Measurements from ENCODE around the gene BMP6.

Gene BMP6

DNA sequence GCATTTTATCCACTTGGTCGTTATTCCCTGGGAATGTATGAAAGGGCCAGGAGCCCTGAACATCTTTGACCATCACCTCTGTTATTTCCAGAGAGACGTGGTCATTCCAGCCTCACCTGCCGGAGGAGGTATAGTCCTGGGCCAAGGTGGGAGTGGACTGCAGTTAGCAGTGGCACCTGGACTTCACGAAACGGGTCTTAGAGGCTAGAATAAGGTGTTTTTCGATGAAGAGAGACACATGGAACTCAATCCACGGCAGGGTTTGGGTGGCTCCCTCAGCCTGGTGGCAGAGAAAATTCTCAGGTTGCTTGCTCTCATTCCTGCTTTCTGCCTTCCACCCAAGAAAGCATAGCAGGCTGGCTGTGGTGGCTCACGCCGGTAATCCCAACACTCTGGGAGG, 48.0 kb downstream of the BMP6 start:
- CTCF ChIA-PET = no interaction called here
- H3K27ac Mint-ChIP-seq = no peak overlapping the region
- no peak for DNase-seq
- no peaks in the 10 kb centered on the region for H3K36me3 Mint-ChIP-seq
- no peak overlapping the region for H3K4me3 Mint-ChIP-seq
- H3K9me3 Mint-ChIP-seq = no peaks in the 10 kb centered on the region
- peaks cover 7% of the 10 kb centered on the region for H3K27me3 Mint-ChIP-seq
- no peaks in the 10 kb centered on the region for H3K4me1 Mint-ChIP-seq

DNA sequence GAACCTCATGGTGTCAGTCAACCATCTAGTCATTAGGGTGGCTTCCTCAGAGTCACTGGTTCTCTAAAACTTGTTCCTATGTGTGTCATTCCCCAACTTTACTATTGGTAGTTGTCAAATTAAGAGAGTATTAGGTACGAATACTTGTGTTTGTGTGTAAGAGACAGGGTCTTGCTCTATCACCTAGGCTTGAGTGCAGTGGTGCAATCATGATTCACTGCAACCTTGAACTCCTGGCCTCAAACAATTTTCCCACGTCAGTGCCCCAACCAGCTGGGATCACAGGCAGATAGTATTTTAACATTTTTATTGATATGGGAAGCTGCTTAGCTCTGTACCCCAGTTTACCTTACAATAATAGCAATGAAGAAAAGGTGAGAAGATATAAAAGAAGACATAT, 50.6 kb downstream of the BMP6 start:
- Mint-ChIP-seq H3K4me1 (no peaks in the 10 kb centered on the region), H3K4me3 (no peak overlapping the region), H3K9me3 (no peaks in the 10 kb centered on the region), H3K36me3 (no peaks in the 10 kb centered on the region), H3K27me3 (peaks cover 7% of the 10 kb centered on the region), H3K27ac (no peak overlapping the region)
- CTCF ChIA-PET = no interaction called here
- DNase-seq = no peak

- Mint-ChIP-seq H3K4me3 (no peak overlapping the region), H3K4me1 (no peaks in the 10 kb centered on the region), H3K36me3 (no peaks in the 10 kb centered on the region), H3K27ac (no peak overlapping the region), H3K27me3 (peaks cover 7% of the 10 kb centered on the region), H3K9me3 (no peaks in the 10 kb centered on the region)
- no peak for DNase-seq
- CTCF ChIA-PET = interaction anchor here (0.6 kb wide), 1 partner anchor 441 kb away, joined by 3 read pairs; no protein-coding TSS in a partner anchor
These were observed 51.2 kb downstream of the BMP6 start for GRCh38 chr6:7777074-7777473.

GRCh38 chr6:7781240-7781639, 55.3 kb downstream of the BMP6 start:
- H3K9me3 Mint-ChIP-seq = no peaks in the 10 kb centered on the region
- peaks cover 6% of the 10 kb centered on the region for H3K27me3 Mint-ChIP-seq
- H3K4me1 Mint-ChIP-seq = no peaks in the 10 kb centered on the region
- no peak for DNase-seq
- CTCF ChIA-PET = no interaction called here
- H3K27ac Mint-ChIP-seq = no peak overlapping the region
- no peaks in the 10 kb centered on the region for H3K36me3 Mint-ChIP-seq
- no peak overlapping the region for H3K4me3 Mint-ChIP-seq

DNA sequence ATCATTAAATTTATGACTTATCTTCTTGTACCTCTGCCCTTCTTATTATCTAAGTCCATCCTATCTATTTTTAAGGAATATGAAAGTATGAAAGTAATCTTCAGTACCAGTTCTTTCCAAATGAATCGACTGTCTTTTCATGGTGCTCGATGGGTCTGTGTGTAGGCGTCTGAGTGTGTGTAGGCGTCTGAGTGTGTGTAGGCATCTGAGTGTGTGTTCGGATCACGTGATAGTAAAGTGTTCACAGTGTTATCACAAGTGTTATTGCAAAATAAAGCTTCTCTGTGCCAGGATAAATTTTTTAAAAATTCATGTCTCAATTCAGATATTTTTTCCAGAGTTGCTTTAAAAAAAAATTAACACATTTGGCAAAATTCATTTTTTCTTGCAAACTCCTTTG, 58.3 kb downstream of the BMP6 start:
- CTCF ChIA-PET = no interaction called here
- Mint-ChIP-seq H3K36me3 (no peaks in the 10 kb centered on the region), H3K27ac (no peak overlapping the region)

DNA sequence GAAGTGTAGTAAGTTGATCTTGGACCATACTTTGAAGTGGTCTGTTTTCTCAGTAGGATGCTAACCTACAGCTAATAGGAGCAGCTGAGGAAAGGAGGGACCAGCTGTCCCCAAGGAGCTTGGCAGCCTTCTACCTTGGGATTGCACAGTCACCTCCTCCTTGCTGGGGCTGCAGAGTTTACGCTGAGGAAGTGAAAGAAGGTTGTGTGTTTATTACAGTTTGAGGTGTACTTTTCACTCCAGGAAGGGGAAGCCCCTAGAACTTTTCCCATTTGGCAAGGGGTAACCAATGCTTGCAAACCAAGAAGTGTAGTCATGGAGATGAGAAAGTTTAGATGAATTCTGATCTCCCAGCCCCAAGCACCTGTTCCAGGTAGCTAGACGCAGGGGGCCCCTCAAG, 58.8 kb downstream of the BMP6 start:
- no peaks in the 10 kb centered on the region for H3K4me1 Mint-ChIP-seq
- CTCF ChIA-PET = no interaction called here
- no peak overlapping the region for H3K4me3 Mint-ChIP-seq

More for the DNA sequence above, 58.3 kb downstream of the BMP6 start:
- no peak overlapping the region for H3K4me3 Mint-ChIP-seq
- no peaks in the 10 kb centered on the region for H3K4me1 Mint-ChIP-seq
- DNase-seq = no peak
- H3K27me3 Mint-ChIP-seq = peaks cover 9% of the 10 kb centered on the region
- no peaks in the 10 kb centered on the region for H3K9me3 Mint-ChIP-seq

GRCh38 chr6:7785243-7786035, 59.5 kb downstream of the BMP6 start:
- Mint-ChIP-seq H3K27me3 (peaks cover 9% of the 10 kb centered on the region), H3K4me1 (no peaks in the 10 kb centered on the region), H3K9me3 (no peaks in the 10 kb centered on the region), H3K4me3 (no peak overlapping the region), H3K27ac (no peak overlapping the region), H3K36me3 (no peaks in the 10 kb centered on the region)
- CTCF ChIA-PET = no interaction called here
- DNase-seq = no peak

More for the DNA sequence above, 58.8 kb downstream of the BMP6 start:
- Mint-ChIP-seq H3K36me3 (no peaks in the 10 kb centered on the region), H3K9me3 (no peaks in the 10 kb centered on the region), H3K27me3 (peaks cover 9% of the 10 kb centered on the region), H3K27ac (no peak overlapping the region)
- no peak for DNase-seq

DNA sequence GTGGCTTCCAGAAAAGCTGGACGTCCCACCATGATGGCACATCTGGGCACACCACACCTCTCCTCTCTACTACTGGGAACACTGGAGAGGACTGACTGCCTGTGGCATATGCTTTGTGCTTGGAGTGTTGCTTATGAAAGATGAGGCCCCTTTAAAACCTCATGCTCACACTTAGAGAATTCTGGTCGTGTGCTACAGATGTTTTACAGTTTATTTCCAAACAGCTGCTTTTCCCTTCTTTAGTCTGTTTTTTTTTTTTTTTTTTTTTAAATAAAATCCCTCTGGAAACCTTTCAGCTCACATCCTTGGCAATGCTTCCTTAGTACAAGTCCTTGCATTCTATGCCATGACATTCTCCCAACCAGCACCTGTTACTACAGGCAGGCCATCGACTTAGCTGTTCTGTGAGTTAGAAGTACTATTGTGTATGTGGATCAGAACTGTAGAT, 60.3 kb downstream of the BMP6 start:
- Mint-ChIP-seq H3K4me3 (no peak overlapping the region), H3K27me3 (peaks cover 9% of the 10 kb centered on the region), H3K27ac (no peak overlapping the region), H3K9me3 (no peaks in the 10 kb centered on the region), H3K4me1 (no peaks in the 10 kb centered on the region), H3K36me3 (no peaks in the 10 kb centered on the region)
- no peak for DNase-seq
- CTCF ChIA-PET = no interaction called here

- DNase-seq = no peak
- no peak overlapping the region for H3K4me3 Mint-ChIP-seq
- no peak overlapping the region for H3K27ac Mint-ChIP-seq
- H3K9me3 Mint-ChIP-seq = no peaks in the 10 kb centered on the region
- H3K27me3 Mint-ChIP-seq = peaks cover 9% of the 10 kb centered on the region
- no peaks in the 10 kb centered on the region for H3K36me3 Mint-ChIP-seq
- no peaks in the 10 kb centered on the region for H3K4me1 Mint-ChIP-seq
- CTCF ChIA-PET = no interaction called here
These were observed 61.3 kb downstream of the BMP6 start for GRCh38 chr6:7787137-7787608.

DNA sequence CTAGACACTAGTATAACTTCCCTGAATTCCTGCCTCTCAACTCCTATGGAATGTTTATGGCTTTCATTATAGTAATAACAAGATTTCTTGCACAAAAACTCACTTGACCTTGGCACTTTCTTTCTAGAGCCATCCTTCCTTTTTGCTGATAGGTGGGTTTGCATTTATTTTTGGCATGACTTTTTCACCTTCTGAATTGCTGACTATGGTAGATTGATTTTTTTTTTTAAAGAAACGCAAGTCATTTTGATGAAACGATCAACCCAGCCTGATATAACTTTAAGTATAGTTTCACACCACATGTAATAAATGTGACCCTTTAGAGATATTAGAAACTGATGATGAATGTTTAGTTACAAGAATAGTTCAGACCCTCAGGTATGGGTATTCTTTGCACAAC, 61.8 kb downstream of the BMP6 start:
- Mint-ChIP-seq H3K27me3 (peaks cover 5% of the 10 kb centered on the region), H3K36me3 (no peaks in the 10 kb centered on the region), H3K4me3 (no peak overlapping the region), H3K9me3 (no peaks in the 10 kb centered on the region), H3K27ac (no peak overlapping the region), H3K4me1 (no peaks in the 10 kb centered on the region)
- CTCF ChIA-PET = no interaction called here
- no peak for DNase-seq

GRCh38 chr6:7794509-7794908, 68.6 kb downstream of the BMP6 start:
- peaks cover 12% of the 10 kb centered on the region for H3K27me3 Mint-ChIP-seq
- no peaks in the 10 kb centered on the region for H3K36me3 Mint-ChIP-seq
- no peak overlapping the region for H3K27ac Mint-ChIP-seq
- DNase-seq = no peak
- no peak overlapping the region for H3K4me3 Mint-ChIP-seq
- no peaks in the 10 kb centered on the region for H3K9me3 Mint-ChIP-seq
- CTCF ChIA-PET = no interaction called here
- no peaks in the 10 kb centered on the region for H3K4me1 Mint-ChIP-seq

GRCh38 chr6:7797386-7797785, 71.5 kb downstream of the BMP6 start:
- Mint-ChIP-seq H3K9me3 (no peaks in the 10 kb centered on the region), H3K4me3 (no peak overlapping the region), H3K27me3 (peaks cover 12% of the 10 kb centered on the region), H3K27ac (no peak overlapping the region), H3K4me1 (no peaks in the 10 kb centered on the region), H3K36me3 (no peaks in the 10 kb centered on the region)
- CTCF ChIA-PET = no interaction called here
- no peak for DNase-seq

GRCh38 chr6:7798751-7799150, 72.9 kb downstream of the BMP6 start:
- CTCF ChIA-PET = no interaction called here
- no peak overlapping the region for H3K27ac Mint-ChIP-seq
- no peaks in the 10 kb centered on the region for H3K9me3 Mint-ChIP-seq
- no peaks in the 10 kb centered on the region for H3K4me1 Mint-ChIP-seq
- H3K27me3 Mint-ChIP-seq = peaks cover 12% of the 10 kb centered on the region
- no peaks in the 10 kb centered on the region for H3K36me3 Mint-ChIP-seq
- H3K4me3 Mint-ChIP-seq = no peak overlapping the region
- no peak for DNase-seq

DNA sequence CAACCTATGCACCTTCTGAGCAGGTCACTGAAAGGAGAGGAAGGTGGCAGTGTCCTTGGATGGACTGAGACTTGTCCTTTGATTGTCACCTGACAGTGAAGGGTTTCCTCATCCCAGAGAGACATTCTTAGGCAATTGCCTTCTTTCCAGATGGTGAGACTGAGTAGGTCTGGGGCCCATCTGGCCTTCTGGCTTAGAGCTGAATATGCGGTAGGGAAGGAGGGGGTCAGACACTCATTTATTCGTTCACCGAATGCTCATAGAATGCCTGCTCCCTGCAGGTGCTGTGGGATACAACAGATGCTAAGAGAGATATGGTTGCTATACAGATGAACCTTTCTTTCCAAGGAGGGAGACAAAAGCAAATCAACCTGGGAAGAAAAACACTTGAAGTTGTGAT, 76.8 kb downstream of the BMP6 start:
- CTCF ChIA-PET = no interaction called here
- Mint-ChIP-seq H3K4me1 (no peaks in the 10 kb centered on the region), H3K9me3 (no peaks in the 10 kb centered on the region), H3K27ac (no peak overlapping the region), H3K27me3 (peaks cover 6% of the 10 kb centered on the region), H3K36me3 (no peaks in the 10 kb centered on the region), H3K4me3 (no peak overlapping the region)
- no peak for DNase-seq

GRCh38 chr6:7803214-7803613, 77.3 kb downstream of the BMP6 start:
- CTCF ChIA-PET = no interaction called here
- no peaks in the 10 kb centered on the region for H3K4me1 Mint-ChIP-seq
- H3K9me3 Mint-ChIP-seq = no peaks in the 10 kb centered on the region
- H3K27ac Mint-ChIP-seq = no peak overlapping the region
- H3K4me3 Mint-ChIP-seq = no peak overlapping the region
- H3K36me3 Mint-ChIP-seq = no peaks in the 10 kb centered on the region
- no peak for DNase-seq
- H3K27me3 Mint-ChIP-seq = peaks cover 6% of the 10 kb centered on the region
